ENCODE measurements around the gene TMEM164.

TMEM164 gene

DNA sequence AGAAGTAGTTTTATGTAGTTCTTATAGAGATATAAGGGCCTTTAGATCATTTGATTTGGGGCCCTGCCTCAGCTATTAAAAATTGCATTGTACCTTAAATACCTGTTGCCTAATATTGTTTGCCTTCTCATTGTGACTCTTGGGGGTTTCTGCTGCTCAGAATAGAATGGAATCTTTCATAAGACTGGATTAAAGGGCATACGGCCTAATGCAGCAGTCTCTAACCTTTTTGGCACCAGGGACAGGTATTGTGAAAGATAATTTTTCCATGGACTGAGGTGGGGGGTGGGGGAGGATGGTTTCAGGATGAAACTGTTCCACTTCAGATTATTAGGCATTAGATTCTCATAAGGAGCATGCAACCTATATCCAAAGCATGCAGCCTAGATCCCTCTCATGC lies 46.2 kb downstream of the TMEM164 start:
- TF ChIP-seq, protein P1, sequence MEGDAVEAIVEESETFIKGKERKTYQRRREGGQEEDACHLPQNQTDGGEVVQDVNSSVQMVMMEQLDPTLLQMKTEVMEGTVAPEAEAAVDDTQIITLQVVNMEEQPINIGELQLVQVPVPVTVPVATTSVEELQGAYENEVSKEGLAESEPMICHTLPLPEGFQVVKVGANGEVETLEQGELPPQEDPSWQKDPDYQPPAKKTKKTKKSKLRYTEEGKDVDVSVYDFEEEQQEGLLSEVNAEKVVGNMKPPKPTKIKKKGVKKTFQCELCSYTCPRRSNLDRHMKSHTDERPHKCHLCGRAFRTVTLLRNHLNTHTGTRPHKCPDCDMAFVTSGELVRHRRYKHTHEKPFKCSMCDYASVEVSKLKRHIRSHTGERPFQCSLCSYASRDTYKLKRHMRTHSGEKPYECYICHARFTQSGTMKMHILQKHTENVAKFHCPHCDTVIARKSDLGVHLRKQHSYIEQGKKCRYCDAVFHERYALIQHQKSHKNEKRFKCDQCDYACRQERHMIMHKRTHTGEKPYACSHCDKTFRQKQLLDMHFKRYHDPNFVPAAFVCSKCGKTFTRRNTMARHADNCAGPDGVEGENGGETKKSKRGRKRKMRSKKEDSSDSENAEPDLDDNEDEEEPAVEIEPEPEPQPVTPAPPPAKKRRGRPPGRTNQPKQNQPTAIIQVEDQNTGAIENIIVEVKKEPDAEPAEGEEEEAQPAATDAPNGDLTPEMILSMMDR (IDR thresholded peaks at IDR 0.05; ENCODE audit: low read depth, low read length) = no peak
- no peaks in the 10 kb centered on the region for H3K27me3 ChIP-seq

DNA sequence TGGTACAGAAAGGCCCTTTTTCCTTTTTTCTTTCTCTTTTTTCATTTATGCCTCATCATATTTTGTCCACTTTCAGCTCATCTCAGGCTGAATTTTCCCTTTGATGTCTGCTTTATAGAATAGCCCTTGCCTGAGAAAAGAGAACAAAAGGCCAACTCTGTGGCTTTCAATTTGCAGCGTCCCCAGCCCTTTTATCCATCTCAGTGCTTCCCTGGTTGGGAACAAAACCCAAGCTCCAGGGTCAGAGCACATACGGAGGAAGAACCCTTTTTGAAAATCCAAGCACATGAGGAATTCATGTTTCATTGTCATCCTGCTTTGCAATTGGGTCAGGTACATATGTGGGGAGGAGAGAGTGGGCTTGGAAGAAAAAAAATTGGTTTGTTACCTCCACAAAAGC lies 47.5 kb downstream of the TMEM164 start:
- Histone ChIP-seq H3K4me3 (ENCODE audit: low read depth, low read length) (no peak overlapping the region), H3K9me3 (no peaks in the 10 kb centered on the region), H3K4me1 (no peaks in the 10 kb centered on the region), H3K27me3 (no peaks in the 10 kb centered on the region), H3K36me3 (no peaks in the 10 kb centered on the region)
- DNase-seq = no peak
- TF ChIP-seq, protein P1 (IDR thresholded peaks at IDR 0.05; ENCODE audit: low read depth, low read length) = no peak

More for the DNA sequence above, 46.2 kb downstream of the TMEM164 start:
- Histone ChIP-seq H3K4me1 (no peaks in the 10 kb centered on the region), H3K9me3 (no peaks in the 10 kb centered on the region), H3K36me3 (no peaks in the 10 kb centered on the region), H3K4me3 (ENCODE audit: low read depth, low read length) (no peak overlapping the region)
- DNase-seq = no peak

DNA sequence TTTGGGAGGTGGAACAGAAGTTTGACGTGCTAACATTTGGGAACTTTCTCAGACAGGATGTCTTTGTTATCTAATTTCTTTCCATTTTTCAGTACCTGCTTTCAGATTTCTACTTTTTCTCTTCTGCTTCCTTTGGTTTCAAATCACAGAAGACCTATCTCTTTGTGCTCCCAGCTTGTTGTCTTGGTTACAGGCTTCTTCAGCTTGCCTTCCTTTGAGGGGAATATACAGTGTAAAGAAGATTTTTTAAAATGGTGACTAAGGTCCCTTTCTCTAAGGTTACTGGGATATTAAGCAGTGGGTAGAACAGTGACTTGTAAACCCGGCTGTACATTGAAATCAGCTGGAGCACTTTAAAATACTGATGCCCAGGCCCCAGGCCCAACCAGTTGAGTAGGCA lies 48.0 kb downstream of the TMEM164 start:
- TF ChIP-seq, protein P1 (IDR thresholded peaks at IDR 0.05; ENCODE audit: low read depth, low read length) = no peak
- no peaks in the 10 kb centered on the region for H3K36me3 ChIP-seq
- DNase-seq = no peak
- no peaks in the 10 kb centered on the region for H3K4me1 ChIP-seq
- H3K4me3 ChIP-seq (ENCODE audit: low read depth, low read length) = no peak overlapping the region
- no peaks in the 10 kb centered on the region for H3K27me3 ChIP-seq
- no peaks in the 10 kb centered on the region for H3K9me3 ChIP-seq

DNA sequence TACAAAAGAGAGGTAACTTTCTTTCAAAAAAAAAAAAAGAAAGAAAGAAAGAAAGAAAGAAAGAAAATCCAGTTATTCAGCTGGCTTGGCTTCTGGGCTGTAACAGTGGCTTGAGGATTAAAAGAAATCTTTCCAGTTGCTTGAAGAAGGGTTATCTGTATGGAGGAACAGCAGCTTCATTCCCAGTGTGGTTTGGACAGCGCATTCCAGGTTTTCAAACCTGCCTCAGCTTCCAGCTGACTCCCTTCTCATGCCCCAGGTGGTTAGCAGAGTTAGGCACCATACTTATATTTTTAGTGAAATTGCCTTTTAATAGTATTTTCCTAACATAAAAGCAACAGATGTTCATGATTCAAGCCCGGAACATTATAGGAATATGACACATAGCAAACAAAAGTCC lies 48.6 kb downstream of the TMEM164 start:
- DNase-seq = no peak
- Histone ChIP-seq H3K9me3 (no peaks in the 10 kb centered on the region), H3K4me1 (no peaks in the 10 kb centered on the region), H3K36me3 (no peaks in the 10 kb centered on the region), H3K4me3 (ENCODE audit: low read depth, low read length) (no peak overlapping the region), H3K27me3 (no peaks in the 10 kb centered on the region)
- TF ChIP-seq, protein P1 (IDR thresholded peaks at IDR 0.05; ENCODE audit: low read depth, low read length) = no peak

DNA sequence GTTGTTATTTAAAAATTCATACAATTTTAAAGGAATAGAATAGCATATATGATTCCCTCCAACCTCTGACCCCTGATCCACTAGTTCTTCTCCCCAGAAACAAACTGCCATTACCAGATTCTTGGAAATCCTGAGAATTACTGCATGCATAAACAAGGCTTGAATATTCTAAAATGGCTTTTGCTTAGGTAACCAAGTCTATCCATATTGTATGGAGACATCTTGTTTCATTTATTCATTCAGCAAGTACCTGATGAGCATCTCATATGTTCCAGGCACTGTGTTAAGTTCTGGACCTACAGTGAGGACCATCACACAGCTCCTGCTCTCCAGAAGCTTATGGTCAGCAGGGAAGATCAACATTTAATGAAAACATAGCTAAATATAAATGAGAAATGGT lies 49.4 kb downstream of the TMEM164 start:
- DNase-seq = no peak
- TF ChIP-seq, protein P1 (IDR thresholded peaks at IDR 0.05; ENCODE audit: low read depth, low read length) = no peak
- no peaks in the 10 kb centered on the region for H3K36me3 ChIP-seq

DNA sequence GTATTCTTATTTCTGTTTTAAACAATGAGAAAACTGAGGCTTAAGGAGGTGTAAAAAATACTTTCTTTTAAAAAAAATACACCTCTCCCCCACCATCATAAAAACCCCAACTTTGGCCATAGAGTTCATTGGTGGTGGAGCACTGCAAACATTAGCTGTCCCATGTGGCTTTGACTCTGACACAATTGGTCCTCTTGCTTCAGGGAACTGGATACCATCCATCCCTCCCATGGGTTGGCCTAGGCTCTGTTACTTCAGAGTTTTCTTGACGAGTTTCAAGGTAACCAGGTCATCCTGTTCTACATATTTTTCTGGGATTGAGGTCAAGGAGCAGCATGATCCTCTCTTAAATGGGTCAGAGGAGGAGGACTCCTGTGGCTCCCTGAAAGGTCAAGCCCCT lies 50.5 kb downstream of the TMEM164 start:
- Histone ChIP-seq H3K36me3 (no peaks in the 10 kb centered on the region), H3K4me3 (ENCODE audit: low read depth, low read length) (no peak overlapping the region), H3K4me1 (no peaks in the 10 kb centered on the region), H3K9me3 (no peaks in the 10 kb centered on the region), H3K27me3 (no peaks in the 10 kb centered on the region)
- no peak for DNase-seq
- TF ChIP-seq, protein P1 (IDR thresholded peaks at IDR 0.05; ENCODE audit: low read depth, low read length) = no peak

More for the DNA sequence above, 49.4 kb downstream of the TMEM164 start:
- Histone ChIP-seq H3K27me3 (no peaks in the 10 kb centered on the region), H3K9me3 (no peaks in the 10 kb centered on the region), H3K4me3 (ENCODE audit: low read depth, low read length) (no peak overlapping the region), H3K4me1 (no peaks in the 10 kb centered on the region)
